Activated CD8-positive, alpha-beta T cell treated with anti-CD3 and anti-CD28 coated beads for 36 hours (primary cell): ENCODE results near the gene KAT5. TPM values are rescaled to one million over a fixed set of nuclear protein-coding genes. Genes with fewer than 3 reads are reported as not detected.
A peak's percentile ranks its signal among the peaks of the same experiment; 100 is the strongest.

Source experiments
- ATAC-seq: fragments of 200-7000 bp; cut with Tn5 transposase; one replicate; pipeline ENCODE4 v1.10.0; 2021; ENCODE audit warnings: mild to moderate bottlenecking, moderate library complexity
- CTCF ChIA-PET: fragments of 350-600 bp; sonication (Branson Sonifier 250); formaldehyde crosslinking; loops from one replicate; lab custom pipeline; 2021; ENCODE audit warnings: antibody characterized with exemption; lab: Charles Lee
- POLR2A ChIA-PET: fragments of 350-600 bp; sonication (Branson Sonifier 250); formaldehyde crosslinking; loops from one replicate; lab custom pipeline; 2021; ENCODE audit warnings: antibody characterized with exemption; lab: Charles Lee
- DNase-seq: peaks from one replicate; pipeline ENCODE4 v3.0.0-alpha.2; 2020
- H3K27ac Mint-ChIP-seq: one replicate; pipeline ENCODE4 v1.8.0; 2021; ENCODE audit warnings: mild to moderate bottlenecking, mixed read lengths
- H3K27me3 Mint-ChIP-seq: one replicate; pipeline ENCODE4 v1.8.0; 2021; ENCODE audit warnings: mixed read lengths
- H3K36me3 Mint-ChIP-seq: one replicate; pipeline ENCODE4 v1.8.0; 2021; ENCODE audit warnings: low read depth, mixed read lengths
- H3K4me1 Mint-ChIP-seq: one replicate; pipeline ENCODE4 v1.8.0; 2021; ENCODE audit warnings: low read depth, mixed read lengths
- H3K4me3 Mint-ChIP-seq: one replicate; pipeline ENCODE4 v1.8.0; 2021; ENCODE audit warnings: mild to moderate bottlenecking, moderate library complexity, mixed read lengths
- H3K9me3 Mint-ChIP-seq: one replicate; pipeline ENCODE4 v1.8.0; 2021; ENCODE audit warnings: mixed read lengths
- CTCF ChIP-seq: fragments of 200-600 bp; IDR thresholded peaks from one replicate; pipeline ENCODE4 v1.8.0; 2022; ENCODE audit warnings: antibody characterized with exemption, mild to moderate bottlenecking
- intact Hi-C: fragments of 100-400 bp; cut with micrococcal nuclease; formaldehyde crosslinking; loops from one replicate; pipeline ENCODE4 v1.10.0; 2022
- total RNA-seq, 2 experiments: library from RNA; stranded (reverse); gene quantifications; one replicate each; pipeline ENCODE4 v1.2.3, GENCODE V29; 2021

KAT5 gene
- total RNA-seq, 2 experiments from 2014 or later, result 67.7 to 71.8 TPM

- H3K27ac Mint-ChIP-seq, result no peak overlapping the region
- POLR2A ChIA-PET, result no interaction called here
- H3K36me3 Mint-ChIP-seq, result no peaks in the 10 kb centered on the region
- no peak for TF ChIP-seq CTCF
- no peak for DNase-seq
- H3K9me3 Mint-ChIP-seq, result peaks cover 4% of the 10 kb centered on the region
- CTCF ChIA-PET, result no interaction called here
- intact Hi-C loops, result no loop called here
- H3K4me1 Mint-ChIP-seq, result no peaks in the 10 kb centered on the region
- H3K27me3 Mint-ChIP-seq, result peaks cover 24% of the 10 kb centered on the region
- no peak for ATAC-seq
- no peak overlapping the region for H3K4me3 Mint-ChIP-seq
Measured at GRCh38 chr11:65739022-65739421, 27.0 kb downstream of the KAT5 start.

- H3K9me3 Mint-ChIP-seq, result peaks cover 4% of the 10 kb centered on the region
- no peak for TF ChIP-seq CTCF
- H3K4me1 Mint-ChIP-seq, result no peaks in the 10 kb centered on the region
- no peak overlapping the region for H3K27ac Mint-ChIP-seq
- no peaks in the 10 kb centered on the region for H3K36me3 Mint-ChIP-seq
- POLR2A ChIA-PET, result no interaction called here
- CTCF ChIA-PET, result interaction anchor here (1.2 to 1.5 kb wide), 2 partner anchors 30 to 77 kb away, joined by 3 to 5 read pairs; no protein-coding TSS in a partner anchor
- peaks cover 24% of the 10 kb centered on the region for H3K27me3 Mint-ChIP-seq
- no peak overlapping the region for H3K4me3 Mint-ChIP-seq
- intact Hi-C loops, result no loop called here
- ATAC-seq, result no peak
- no peak for DNase-seq
Measured at GRCh38 chr11:65741185-65741584, 29.1 kb downstream of the KAT5 start.

- TF ChIP-seq CTCF, result no peak
- no peak overlapping the region for H3K4me3 Mint-ChIP-seq
- DNase-seq, result no peak
- ChIA-PET CTCF (no interaction called here), POLR2A (no interaction called here)
- H3K9me3 Mint-ChIP-seq, result no peaks in the 10 kb centered on the region
- H3K27me3 Mint-ChIP-seq, result peaks cover 21% of the 10 kb centered on the region
- no peaks in the 10 kb centered on the region for H3K4me1 Mint-ChIP-seq
- intact Hi-C loops, result no loop called here
- H3K27ac Mint-ChIP-seq, result no peak overlapping the region
- no peak for ATAC-seq
- H3K36me3 Mint-ChIP-seq, result no peaks in the 10 kb centered on the region
Measured at GRCh38 chr11:65742353-65742752, 30.3 kb downstream of the KAT5 start.

DNA sequence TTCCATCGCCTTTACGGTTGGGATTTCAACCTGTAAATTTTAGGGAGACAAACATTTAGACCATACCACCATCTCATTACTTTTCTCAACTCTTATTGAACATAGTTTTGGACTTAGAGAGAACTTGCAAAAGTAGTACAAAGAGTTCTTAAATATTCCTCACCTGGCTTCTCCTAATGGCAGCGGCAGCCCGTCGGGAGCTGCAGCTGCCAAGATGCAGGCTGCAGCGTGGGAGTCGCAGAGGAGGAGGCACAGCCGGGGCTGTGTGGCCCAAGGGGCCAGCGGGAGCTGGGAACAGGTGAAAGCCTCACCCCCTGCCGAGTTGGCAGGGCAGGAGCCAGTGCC, 31.6 kb downstream of the KAT5 start:
- peaks cover 12% of the 10 kb centered on the region for H3K27me3 Mint-ChIP-seq
- no peaks in the 10 kb centered on the region for H3K4me1 Mint-ChIP-seq
- no peak for TF ChIP-seq CTCF
- H3K9me3 Mint-ChIP-seq, result no peaks in the 10 kb centered on the region
- ChIA-PET CTCF (interaction anchor here (0.6 to 2.2 kb wide), 3 partner anchors 27 to 214 kb away, joined by 3 to 10 read pairs (median 4); no protein-coding TSS in a partner anchor), POLR2A (no interaction called here)
- H3K36me3 Mint-ChIP-seq, result no peaks in the 10 kb centered on the region
- H3K27ac Mint-ChIP-seq, result no peak overlapping the region
- DNase-seq (no peak), ATAC-seq (no peak)
- no peak overlapping the region for H3K4me3 Mint-ChIP-seq
- intact Hi-C loops, result no loop called here

GRCh38 chr11:65744026-65744698, 32.1 kb downstream of the KAT5 start:
- no peaks in the 10 kb centered on the region for H3K4me1 Mint-ChIP-seq
- H3K4me3 Mint-ChIP-seq, result no peak overlapping the region
- no peaks in the 10 kb centered on the region for H3K9me3 Mint-ChIP-seq
- no peak overlapping the region for H3K27ac Mint-ChIP-seq
- no peak for TF ChIP-seq CTCF
- ChIA-PET POLR2A (no interaction called here), CTCF (interaction anchor here (0.6 to 2.2 kb wide), 9 partner anchors 17 to 213 kb away, joined by 3 to 10 read pairs (median 4); no protein-coding TSS in a partner anchor)
- ATAC-seq (peak; percentile 56), DNase-seq (peak; percentile 39)
- peaks cover 12% of the 10 kb centered on the region for H3K27me3 Mint-ChIP-seq
- intact Hi-C loops, result no loop called here
- H3K36me3 Mint-ChIP-seq, result no peaks in the 10 kb centered on the region
